B cell (primary cell): ENCODE measurements around the gene NT5DC3.

Experiments
- EZH2 ChIP-seq: IDR thresholded peaks from 2 replicates; pipeline ENCODE4 v1.6.1; 2012; ENCODE audit warnings: borderline replicate concordance, low read depth, mild to moderate bottlenecking, moderate library complexity, low read length; ENCODE audit not compliant: insufficient read depth, poor library complexity, severe bottlenecking
- TF ChIP-seq, protein P1 (sequence below): fragments of 200-600 bp; IDR thresholded peaks from one replicate; pipeline ENCODE4 v1.8.0; 2022; ENCODE audit warnings: antibody characterized with exemption, mild to moderate bottlenecking

DNA sequence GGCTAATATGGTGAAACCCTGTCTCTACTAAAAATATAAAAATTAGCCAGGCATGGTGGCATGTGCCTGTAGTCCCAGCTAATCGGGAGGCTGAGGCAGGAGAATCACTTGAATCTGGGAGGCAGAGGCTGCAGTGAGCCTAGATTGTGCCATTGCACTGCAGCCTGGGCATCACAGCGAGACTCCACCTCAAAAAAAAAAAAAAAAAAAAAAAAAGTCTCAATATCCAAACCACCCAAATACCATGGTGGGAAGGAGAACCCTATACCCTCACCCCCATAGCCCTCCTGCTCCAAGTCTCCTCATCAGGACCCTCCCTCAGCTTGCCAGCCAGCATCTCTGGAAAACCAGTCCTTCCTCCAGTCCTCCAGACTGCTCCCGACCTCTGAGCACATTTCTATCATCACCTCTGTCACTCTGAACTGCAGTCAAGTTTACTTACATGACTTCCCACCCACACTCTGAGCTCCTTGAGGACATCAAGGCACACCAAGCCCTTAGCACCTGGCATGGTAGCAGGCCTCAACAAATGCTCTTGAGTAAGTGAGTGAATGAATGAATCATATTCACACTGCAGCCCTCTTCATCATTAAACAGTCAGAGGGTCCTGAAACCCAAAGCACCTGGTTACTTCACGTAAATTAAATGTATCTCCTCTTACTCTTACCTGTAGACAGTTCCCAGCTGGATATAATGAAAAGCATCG, 35.2 kb downstream of the NT5DC3 start:
- TF ChIP-seq, protein P1, sequence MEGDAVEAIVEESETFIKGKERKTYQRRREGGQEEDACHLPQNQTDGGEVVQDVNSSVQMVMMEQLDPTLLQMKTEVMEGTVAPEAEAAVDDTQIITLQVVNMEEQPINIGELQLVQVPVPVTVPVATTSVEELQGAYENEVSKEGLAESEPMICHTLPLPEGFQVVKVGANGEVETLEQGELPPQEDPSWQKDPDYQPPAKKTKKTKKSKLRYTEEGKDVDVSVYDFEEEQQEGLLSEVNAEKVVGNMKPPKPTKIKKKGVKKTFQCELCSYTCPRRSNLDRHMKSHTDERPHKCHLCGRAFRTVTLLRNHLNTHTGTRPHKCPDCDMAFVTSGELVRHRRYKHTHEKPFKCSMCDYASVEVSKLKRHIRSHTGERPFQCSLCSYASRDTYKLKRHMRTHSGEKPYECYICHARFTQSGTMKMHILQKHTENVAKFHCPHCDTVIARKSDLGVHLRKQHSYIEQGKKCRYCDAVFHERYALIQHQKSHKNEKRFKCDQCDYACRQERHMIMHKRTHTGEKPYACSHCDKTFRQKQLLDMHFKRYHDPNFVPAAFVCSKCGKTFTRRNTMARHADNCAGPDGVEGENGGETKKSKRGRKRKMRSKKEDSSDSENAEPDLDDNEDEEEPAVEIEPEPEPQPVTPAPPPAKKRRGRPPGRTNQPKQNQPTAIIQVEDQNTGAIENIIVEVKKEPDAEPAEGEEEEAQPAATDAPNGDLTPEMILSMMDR, result no peak
- TF ChIP-seq EZH2, result no peak
